Activated CD8-positive, alpha-beta memory T cell treated with anti-CD3 and anti-CD28 coated beads, Interleukin-2, amount 10 ng/mL, durations not matched to agents 7 days and 5 days (primary cell): ENCODE results near the gene LGALS12. TPM values are rescaled to one million over a fixed set of nuclear protein-coding genes. Genes with fewer than 3 reads are reported as not detected.
A peak's percentile ranks its signal among the peaks of the same experiment; 100 is the strongest.

ENCODE experiments used
- ATAC-seq: fragments of 150-1000 bp; cut with Tn5 transposase; one replicate; pipeline ENCODE4 v1.10.0; 2021; ENCODE audit warnings: moderate library complexity
- CTCF ChIA-PET: fragments of 350-600 bp; sonication (Branson Sonifier 250); formaldehyde crosslinking; loops from one replicate; lab custom pipeline; 2021; ENCODE audit warnings: antibody characterized with exemption; lab: Charles Lee
- DNase-seq: peaks from one replicate; pipeline ENCODE4 v3.0.0-alpha.2; 2020
- H3K27ac Mint-ChIP-seq: one replicate; pipeline ENCODE4 v1.8.0; 2021; ENCODE audit warnings: mild to moderate bottlenecking, mixed read lengths
- H3K27me3 Mint-ChIP-seq: one replicate; pipeline ENCODE4 v1.8.0; 2021; ENCODE audit warnings: mixed read lengths
- H3K36me3 Mint-ChIP-seq: one replicate; pipeline ENCODE4 v1.8.0; 2021; ENCODE audit warnings: mild to moderate bottlenecking, mixed read lengths
- H3K4me1 Mint-ChIP-seq: one replicate; pipeline ENCODE4 v1.8.0; 2021; ENCODE audit warnings: mixed read lengths
- H3K4me3 Mint-ChIP-seq: one replicate; pipeline ENCODE4 v1.8.0; 2021; ENCODE audit warnings: mild to moderate bottlenecking, moderate library complexity, mixed read lengths
- H3K9me3 Mint-ChIP-seq: one replicate; pipeline ENCODE4 v1.8.0; 2022; ENCODE audit warnings: low read depth, mixed read lengths
- total RNA-seq, 2 experiments: library from RNA; stranded (reverse); gene quantifications; one replicate each; pipeline ENCODE4 v1.2.3, GENCODE V29; 2021

LGALS12 gene
- total RNA-seq, 2 experiments from 2014 or later: 0.23 to 0.29 TPM

GRCh38 chr11:63491636-63492372, 14.1 kb upstream of the LGALS12 start:
- H3K4me1 Mint-ChIP-seq: peaks cover 9% of the 10 kb centered on the region
- ATAC-seq (peak; percentile 23), DNase-seq (no peak)
- H3K27ac Mint-ChIP-seq: no peak overlapping the region
- no peaks in the 10 kb centered on the region for H3K9me3 Mint-ChIP-seq
- H3K36me3 Mint-ChIP-seq: no peaks in the 10 kb centered on the region
- peaks cover 53% of the 10 kb centered on the region for H3K27me3 Mint-ChIP-seq
- H3K4me3 Mint-ChIP-seq: peak overlapping the region; percentile 71
- CTCF ChIA-PET: interaction anchor here (0.8 to 1.7 kb wide), 3 partner anchors 16 to 144 kb away, joined by 3 to 5 read pairs (median 3); partner anchors contain the start of gene PLAAT4

GRCh38 chr11:63492441-63492840, 13.4 kb upstream of the LGALS12 start:
- CTCF ChIA-PET: no interaction called here
- no peaks in the 10 kb centered on the region for H3K9me3 Mint-ChIP-seq

GRCh38 chr11:63493127-63493526, 12.8 kb upstream of the LGALS12 start:
- Mint-ChIP-seq H3K27ac (no peak overlapping the region), H3K4me3 (no peak overlapping the region), H3K4me1 (peaks cover 9% of the 10 kb centered on the region), H3K36me3 (no peaks in the 10 kb centered on the region), H3K9me3 (no peaks in the 10 kb centered on the region), H3K27me3 (peaks cover 58% of the 10 kb centered on the region)
- DNase-seq (no peak), ATAC-seq (no peak)
- CTCF ChIA-PET: interaction anchor here (1.5 kb wide), 1 partner anchor 14 kb away, joined by 4 read pairs; no protein-coding TSS in a partner anchor

More at GRCh38 chr11:63492441-63492840, 13.4 kb upstream of the LGALS12 start:
- H3K4me3 Mint-ChIP-seq: no peak overlapping the region
- ATAC-seq: no peak
- no peak for DNase-seq
- no peaks in the 10 kb centered on the region for H3K36me3 Mint-ChIP-seq
- no peak overlapping the region for H3K27ac Mint-ChIP-seq
- peaks cover 56% of the 10 kb centered on the region for H3K27me3 Mint-ChIP-seq
- H3K4me1 Mint-ChIP-seq: peaks cover 9% of the 10 kb centered on the region

GRCh38 chr11:63494975-63495374, 10.9 kb upstream of the LGALS12 start:
- Mint-ChIP-seq H3K4me1 (peaks cover 9% of the 10 kb centered on the region), H3K27ac (no peak overlapping the region), H3K4me3 (no peak overlapping the region), H3K27me3 (peaks cover 44% of the 10 kb centered on the region), H3K9me3 (peaks cover 3% of the 10 kb centered on the region), H3K36me3 (peaks cover 3% of the 10 kb centered on the region)
- ATAC-seq (no peak), DNase-seq (no peak)
- CTCF ChIA-PET: interaction anchor here (1.3 kb wide), 1 partner anchor 10 kb away, joined by 3 read pairs; no protein-coding TSS in a partner anchor

GRCh38 chr11:63499874-63500273, 6.0 kb upstream of the LGALS12 start:
- ATAC-seq (no peak), DNase-seq (no peak)
- CTCF ChIA-PET: no interaction called here
- no peak overlapping the region for H3K4me3 Mint-ChIP-seq
- no peaks in the 10 kb centered on the region for H3K4me1 Mint-ChIP-seq
- no peak overlapping the region for H3K27ac Mint-ChIP-seq
- peaks cover 9% of the 10 kb centered on the region for H3K36me3 Mint-ChIP-seq
- peaks cover 10% of the 10 kb centered on the region for H3K9me3 Mint-ChIP-seq
- peaks cover 17% of the 10 kb centered on the region for H3K27me3 Mint-ChIP-seq

- Mint-ChIP-seq H3K9me3 (peaks cover 10% of the 10 kb centered on the region), H3K4me1 (peaks cover 5% of the 10 kb centered on the region), H3K4me3 (no peak overlapping the region), H3K27ac (no peak overlapping the region), H3K27me3 (peaks cover 15% of the 10 kb centered on the region), H3K36me3 (peaks cover 9% of the 10 kb centered on the region)
- no peak for ATAC-seq
- CTCF ChIA-PET: no interaction called here
- no peak for DNase-seq
Observed at GRCh38 chr11:63501236-63501635, 4.6 kb upstream of the LGALS12 start.

GRCh38 chr11:63502252-63502820, 3.5 kb upstream of the LGALS12 start:
- peaks cover 6% of the 10 kb centered on the region for H3K27me3 Mint-ChIP-seq
- ATAC-seq (no peak), DNase-seq (no peak)
- no peak overlapping the region for H3K4me3 Mint-ChIP-seq
- CTCF ChIA-PET: no interaction called here
- peaks cover 10% of the 10 kb centered on the region for H3K9me3 Mint-ChIP-seq
- peak overlapping the region; percentile 45 for H3K27ac Mint-ChIP-seq
- peaks cover 9% of the 10 kb centered on the region for H3K36me3 Mint-ChIP-seq
- peaks cover 5% of the 10 kb centered on the region for H3K4me1 Mint-ChIP-seq

- CTCF ChIA-PET: no interaction called here
- Mint-ChIP-seq H3K36me3 (peaks cover 9% of the 10 kb centered on the region), H3K27me3 (no peaks in the 10 kb centered on the region), H3K27ac (no peak overlapping the region), H3K4me1 (peaks cover 5% of the 10 kb centered on the region), H3K9me3 (peaks cover 10% of the 10 kb centered on the region), H3K4me3 (no peak overlapping the region)
- ATAC-seq: no peak
- DNase-seq: no peak
Observed at GRCh38 chr11:63503492-63503891, 2.4 kb upstream of the LGALS12 start.

GRCh38 chr11:63504054-63504453, 1.8 kb upstream of the LGALS12 start:
- Mint-ChIP-seq H3K36me3 (peaks cover 9% of the 10 kb centered on the region), H3K4me3 (no peak overlapping the region), H3K27me3 (no peaks in the 10 kb centered on the region), H3K4me1 (peaks cover 5% of the 10 kb centered on the region), H3K9me3 (peaks cover 10% of the 10 kb centered on the region), H3K27ac (no peak overlapping the region)
- DNase-seq: no peak
- CTCF ChIA-PET: no interaction called here
- no peak for ATAC-seq

GRCh38 chr11:63504933-63505586, 824 bp upstream of the LGALS12 start:
- H3K4me1 Mint-ChIP-seq: peaks cover 5% of the 10 kb centered on the region
- DNase-seq: no peak
- no peak overlapping the region for H3K4me3 Mint-ChIP-seq
- peaks cover 6% of the 10 kb centered on the region for H3K36me3 Mint-ChIP-seq
- no peaks in the 10 kb centered on the region for H3K27me3 Mint-ChIP-seq
- ATAC-seq: no peak
- peaks cover 7% of the 10 kb centered on the region for H3K9me3 Mint-ChIP-seq
- no peak overlapping the region for H3K27ac Mint-ChIP-seq
- CTCF ChIA-PET: interaction anchor here (0.6 to 1.0 kb wide), 4 partner anchors 10 to 482 kb away, joined by 3 read pairs; no protein-coding TSS in a partner anchor

- no peak for ATAC-seq
- H3K4me1 Mint-ChIP-seq: peaks cover 5% of the 10 kb centered on the region
- CTCF ChIA-PET: interaction anchor here (0.7 to 1.7 kb wide), 5 partner anchors 15 to 209 kb away, joined by 4 to 13 read pairs (median 7); partner anchors contain the start of gene PLAAT2
- no peak overlapping the region for H3K27ac Mint-ChIP-seq
- no peak for DNase-seq
- H3K36me3 Mint-ChIP-seq: no peaks in the 10 kb centered on the region
- H3K9me3 Mint-ChIP-seq: no peaks in the 10 kb centered on the region
- no peaks in the 10 kb centered on the region for H3K27me3 Mint-ChIP-seq
- no peak overlapping the region for H3K4me3 Mint-ChIP-seq
Observed at GRCh38 chr11:63506876-63507275, 992 bp downstream of the LGALS12 start.

GRCh38 chr11:63507511-63507910, 1.6 kb downstream of the LGALS12 start:
- no peaks in the 10 kb centered on the region for H3K36me3 Mint-ChIP-seq
- no peak overlapping the region for H3K4me3 Mint-ChIP-seq
- DNase-seq (no peak), ATAC-seq (no peak)
- CTCF ChIA-PET: interaction anchor here (0.6 to 1.7 kb wide), 9 partner anchors 15 to 209 kb away, joined by 3 to 13 read pairs (median 4); partner anchors contain the start of genes PLAAT2 and PLAAT5
- H3K9me3 Mint-ChIP-seq: no peaks in the 10 kb centered on the region
- no peak overlapping the region for H3K27ac Mint-ChIP-seq
- H3K27me3 Mint-ChIP-seq: no peaks in the 10 kb centered on the region
- H3K4me1 Mint-ChIP-seq: peaks cover 5% of the 10 kb centered on the region

- H3K36me3 Mint-ChIP-seq: no peaks in the 10 kb centered on the region
- CTCF ChIA-PET: interaction anchor here (0.6 to 1.7 kb wide), 10 partner anchors 16 to 155 kb away, joined by 3 to 13 read pairs (median 4); partner anchors contain the start of genes PLAAT2, PLAAT4 and PLAAT5
- no peaks in the 10 kb centered on the region for H3K27me3 Mint-ChIP-seq
- H3K4me3 Mint-ChIP-seq: no peak overlapping the region
- H3K4me1 Mint-ChIP-seq: peaks cover 5% of the 10 kb centered on the region
- ATAC-seq (peak; percentile 49), DNase-seq (peak; percentile 50)
- H3K9me3 Mint-ChIP-seq: no peaks in the 10 kb centered on the region
- no peak overlapping the region for H3K27ac Mint-ChIP-seq
Observed at GRCh38 chr11:63508009-63508408, 2.1 kb downstream of the LGALS12 start.
